Measurements from ENCODE around the gene SPTBN4.

Gene SPTBN4

GRCh38 chr19:40421993-40422747 is 44.6 kb upstream of the SPTBN4 start:
- TF ChIP-seq CTCF (IDR thresholded peaks at IDR 0.05), result no peak

GRCh38 chr19:40422748-40423566 is 43.8 kb upstream of the SPTBN4 start:
- TF ChIP-seq CTCF (IDR thresholded peaks at IDR 0.05), result no peak

- no peak for TF ChIP-seq CTCF (IDR thresholded peaks at IDR 0.05)
These were observed 42.9 kb upstream of the SPTBN4 start for GRCh38 chr19:40423938-40424337.

GRCh38 chr19:40424637-40425449 is 42.0 kb upstream of the SPTBN4 start:
- TF ChIP-seq CTCF (IDR thresholded peaks at IDR 0.05), result no peak

GRCh38 chr19:40425450-40426287 is 41.1 kb upstream of the SPTBN4 start, which contains the start of gene SERTAD1:
TSS of gene SERTAD1 (minus strand) at chr19:40425992. CDS start at chr19:40423546, 2,446 bp downstream.
- TF ChIP-seq CTCF (IDR thresholded peaks at IDR 0.05), result peak; percentile 98

- no peak for TF ChIP-seq CTCF (IDR thresholded peaks at IDR 0.05)
These were observed 35.1 kb upstream of the SPTBN4 start for GRCh38 chr19:40431698-40432097.

All from LNCAP (cell line).